HG03039 (cell line): Measurements from ENCODE around the gene FAP.

Source experiments
- ATAC-seq: cut with Tn5 transposase; IDR thresholded peaks from one replicate; pipeline ENCODE4 v1.9.1; 2021; ENCODE audit warnings: mild to moderate bottlenecking, moderate library complexity; ENCODE audit not compliant: unreplicated experiment

FAP gene

DNA sequence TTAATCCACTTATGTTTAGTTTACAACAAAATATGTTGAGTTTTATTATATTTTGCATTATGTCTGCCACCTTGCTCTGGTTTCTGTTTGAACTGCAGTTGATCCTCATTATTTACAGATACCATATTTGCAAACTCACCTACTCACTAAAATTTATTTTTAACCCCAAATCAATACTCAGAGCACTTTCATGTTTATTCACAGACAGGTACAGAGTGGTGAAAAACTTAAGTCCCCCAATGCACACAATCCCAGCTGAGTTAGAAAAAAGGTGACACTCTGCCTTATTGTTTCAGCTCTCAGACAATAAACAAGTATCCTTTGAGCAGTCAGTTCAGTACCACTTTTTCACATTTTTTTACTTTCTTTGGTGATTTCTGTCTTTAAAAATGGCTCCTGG is 104.9 kb downstream of the FAP start:
- no peak for ATAC-seq

DNA sequence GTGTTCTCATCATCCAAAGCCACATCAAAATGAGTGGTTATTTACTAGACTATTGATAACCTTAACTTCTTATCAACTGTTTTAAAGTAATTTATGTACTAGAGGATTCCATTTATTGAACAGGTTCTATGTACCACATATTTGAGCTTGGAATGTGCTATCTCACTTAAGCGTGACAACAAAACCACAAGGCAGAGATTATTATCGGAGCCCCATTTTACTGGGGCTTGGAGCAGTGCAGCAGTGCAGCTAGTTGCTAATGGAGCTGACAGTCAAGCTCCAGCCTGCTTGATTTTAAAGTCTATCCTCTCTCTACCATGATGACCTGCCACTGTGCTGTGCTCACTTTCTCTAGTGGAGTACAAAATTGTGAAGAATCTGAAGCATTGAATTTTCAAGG is 115.8 kb downstream of the FAP start:
- no peak for ATAC-seq

DNA sequence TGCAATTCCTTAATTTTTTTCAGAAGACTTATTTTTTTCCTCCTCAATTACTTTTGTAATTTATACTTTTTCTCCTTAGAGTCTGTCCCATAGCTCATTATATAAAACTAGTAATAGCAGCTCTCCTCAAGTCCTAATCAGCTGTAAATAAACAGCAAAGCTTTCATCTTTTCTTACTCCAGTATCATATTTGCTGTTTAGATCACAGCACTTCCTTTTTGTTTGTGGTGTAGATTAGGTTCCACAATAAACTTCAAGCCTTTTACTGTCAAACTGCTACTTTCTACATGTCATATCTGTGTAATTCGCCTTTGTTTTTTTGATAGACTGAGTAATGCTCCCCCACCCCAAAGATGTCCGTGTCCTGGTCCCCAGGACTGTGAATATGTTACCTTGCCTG is 116.7 kb downstream of the FAP start:
- ATAC-seq = no peak

DNA sequence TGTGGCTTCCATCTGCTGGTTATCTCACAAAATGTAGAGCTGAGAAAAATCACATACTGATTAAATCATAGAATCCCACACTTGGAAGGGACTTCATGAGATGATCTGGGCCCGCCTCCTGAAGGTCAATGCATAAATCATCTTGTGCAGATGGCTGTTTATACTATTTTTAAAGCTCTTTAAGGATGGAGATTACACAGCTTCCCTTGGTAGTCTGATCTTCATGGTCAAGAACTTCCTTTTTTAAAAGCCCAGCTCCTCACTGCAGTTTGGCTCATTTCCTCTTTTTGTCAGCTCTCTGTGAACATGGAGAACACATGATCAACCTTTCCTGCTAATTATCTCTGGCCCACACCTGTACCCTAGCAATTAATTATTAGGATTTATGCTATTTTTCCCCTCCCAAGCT is 117.1 kb downstream of the FAP start:
- peak; percentile 90 for ATAC-seq

DNA sequence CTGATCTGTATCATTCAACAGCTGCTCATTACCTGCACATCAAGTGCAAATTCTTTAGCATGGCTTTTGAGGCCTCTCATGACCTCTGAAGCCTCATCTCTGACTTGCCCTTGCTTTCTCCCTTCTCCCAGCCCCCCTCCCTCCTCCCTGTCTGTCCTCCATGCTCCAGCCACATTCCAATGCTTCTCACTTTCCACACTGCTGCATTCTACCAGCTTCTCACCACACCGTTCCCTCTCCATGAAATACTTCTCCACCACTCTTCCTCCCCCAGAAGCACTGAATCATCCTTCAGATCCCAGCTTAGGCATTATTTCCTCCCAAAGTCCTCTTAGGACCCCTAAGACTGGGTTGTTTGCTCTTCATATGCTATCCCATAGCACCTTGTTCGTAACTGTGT is 118.1 kb downstream of the FAP start:
- ATAC-seq = no peak

DNA sequence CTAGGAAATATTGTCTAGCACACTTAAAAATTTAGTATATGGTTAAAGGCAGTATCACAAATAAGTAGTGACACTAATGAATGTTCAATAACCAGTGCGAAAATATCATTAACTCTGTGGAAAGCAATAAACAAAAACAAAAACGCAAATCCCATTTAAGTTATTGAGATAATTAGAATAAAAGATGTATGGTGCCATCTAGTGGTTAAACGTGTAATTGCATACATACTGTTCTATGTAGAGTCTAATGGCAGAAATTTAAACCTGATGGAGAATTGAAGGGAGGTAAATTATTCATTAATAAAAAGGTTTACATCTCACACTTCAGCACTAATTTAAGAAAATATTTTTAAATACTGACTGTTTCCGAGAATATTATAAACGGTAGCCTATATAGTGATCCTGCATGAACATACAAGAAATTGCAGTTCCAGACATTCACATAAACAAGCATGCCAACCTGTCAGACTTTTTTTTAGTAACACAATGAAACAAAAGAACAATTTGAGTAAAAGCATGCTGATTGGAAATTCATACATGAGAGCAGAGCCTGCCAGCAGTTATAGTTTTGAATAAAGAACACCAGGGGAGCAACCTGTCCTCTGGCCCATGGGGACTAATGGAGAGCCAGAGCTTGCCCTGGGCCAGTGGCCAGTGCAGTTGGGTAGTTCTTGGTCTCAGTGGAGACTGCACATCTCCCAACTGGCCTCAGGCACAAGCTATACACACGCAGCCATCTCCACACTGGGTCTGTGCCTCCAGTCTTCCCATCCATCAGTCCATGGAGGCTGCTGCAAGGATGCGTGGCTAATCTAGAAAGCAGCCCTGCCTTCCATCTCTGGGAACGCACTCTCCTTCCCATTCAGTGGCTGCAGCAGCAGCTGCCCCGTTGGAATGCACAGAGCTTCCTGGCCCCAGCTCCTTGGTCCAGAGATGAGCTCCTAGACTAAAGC is 119.2 kb downstream of the FAP start:
- no peak for ATAC-seq
